Omental fat pad (tissue), 4 donors: ENCODE results near the gene COL6A2. TPM values are rescaled to one million over a fixed set of nuclear protein-coding genes. Genes with fewer than 3 reads are reported as not detected.
A peak's percentile ranks its signal among the peaks of the same experiment; 100 is the strongest.

ENCODE experiments used
- ATAC-seq: fragments of 150-250 bp; one replicate; pipeline ENCODE4 v1.9.1; 2016; ENCODE audit warnings: mild to moderate bottlenecking, moderate library complexity; ENCODE audit not compliant: low FRiP score
- DNase-seq: peaks from one replicate; pipeline ENCODE4 v3.0.0-alpha.2; 2019; ENCODE audit warnings: low spot score
- total RNA-seq, 4 donors: library from RNA; depleted of rRNA; stranded (reverse); fragments of >200 nt; gene quantifications; one replicate each; pipeline ENCODE4 v1.1.0, GENCODE V29; 2016
- TF ChIP-seq, protein P1 (sequence below), 3 donors: fragments of 450-650 bp; IDR thresholded peaks; one replicate each; pipeline ENCODE4 v1.5.1; 2016 to 2017; ENCODE audit warnings: antibody characterized with exemption in 3 of 3, mild to moderate bottlenecking in 3 of 3, moderate library complexity in 2 of 3

COL6A2 gene
- total RNA-seq, 4 donors from 2014 or later = 480 to 1,153 (median 616) TPM

- TF ChIP-seq, protein P1, sequence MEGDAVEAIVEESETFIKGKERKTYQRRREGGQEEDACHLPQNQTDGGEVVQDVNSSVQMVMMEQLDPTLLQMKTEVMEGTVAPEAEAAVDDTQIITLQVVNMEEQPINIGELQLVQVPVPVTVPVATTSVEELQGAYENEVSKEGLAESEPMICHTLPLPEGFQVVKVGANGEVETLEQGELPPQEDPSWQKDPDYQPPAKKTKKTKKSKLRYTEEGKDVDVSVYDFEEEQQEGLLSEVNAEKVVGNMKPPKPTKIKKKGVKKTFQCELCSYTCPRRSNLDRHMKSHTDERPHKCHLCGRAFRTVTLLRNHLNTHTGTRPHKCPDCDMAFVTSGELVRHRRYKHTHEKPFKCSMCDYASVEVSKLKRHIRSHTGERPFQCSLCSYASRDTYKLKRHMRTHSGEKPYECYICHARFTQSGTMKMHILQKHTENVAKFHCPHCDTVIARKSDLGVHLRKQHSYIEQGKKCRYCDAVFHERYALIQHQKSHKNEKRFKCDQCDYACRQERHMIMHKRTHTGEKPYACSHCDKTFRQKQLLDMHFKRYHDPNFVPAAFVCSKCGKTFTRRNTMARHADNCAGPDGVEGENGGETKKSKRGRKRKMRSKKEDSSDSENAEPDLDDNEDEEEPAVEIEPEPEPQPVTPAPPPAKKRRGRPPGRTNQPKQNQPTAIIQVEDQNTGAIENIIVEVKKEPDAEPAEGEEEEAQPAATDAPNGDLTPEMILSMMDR (IDR thresholded peaks at IDR 0.05) = no peak
- DNase-seq (peak; percentile 17), ATAC-seq (no peak)
These were observed 18.4 kb downstream of the COL6A2 start for GRCh38 chr21:46116189-46116775.

DNA sequence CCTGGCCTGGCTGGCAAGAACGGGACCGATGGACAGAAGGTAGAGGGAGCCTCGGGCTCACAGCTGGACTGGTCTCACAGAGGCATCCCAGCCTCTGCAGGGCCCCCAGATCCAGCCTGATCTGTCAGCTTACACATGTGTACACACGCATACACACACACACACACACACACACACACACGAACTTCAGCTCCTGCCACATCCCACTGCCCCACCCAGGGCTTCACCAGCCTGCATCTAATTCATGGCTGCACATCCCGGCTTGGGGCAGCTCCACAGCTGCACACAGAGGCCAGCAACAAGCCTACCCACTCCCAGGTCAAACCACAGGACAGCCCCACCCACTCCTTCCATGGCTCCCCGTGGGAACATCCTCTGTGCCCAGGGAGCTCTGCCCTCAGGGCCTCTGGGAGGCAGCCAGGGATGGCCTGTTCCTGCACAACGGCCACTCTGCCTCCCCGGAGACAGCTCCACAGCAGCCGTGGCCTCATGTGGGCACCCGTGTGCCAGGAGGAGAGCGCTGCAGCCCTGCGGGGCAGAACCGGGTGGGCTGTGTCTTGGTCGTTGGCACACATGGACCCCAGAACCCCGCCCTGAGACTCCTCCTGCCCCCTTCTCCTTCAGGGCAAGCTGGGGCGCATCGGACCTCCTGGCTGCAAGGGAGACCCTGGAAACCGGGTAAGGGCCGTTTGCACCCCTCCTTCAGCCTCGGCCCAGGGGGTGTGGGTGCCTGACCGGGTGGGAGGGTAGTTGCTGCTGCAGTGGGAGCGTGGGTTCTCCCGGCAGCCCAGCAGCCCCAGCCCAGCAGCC is 19.1 kb downstream of the COL6A2 start:
- DNase-seq (peak; percentile 4), ATAC-seq (no peak)
- TF ChIP-seq, protein P1 (IDR thresholded peaks at IDR 0.05) = no peak

DNA sequence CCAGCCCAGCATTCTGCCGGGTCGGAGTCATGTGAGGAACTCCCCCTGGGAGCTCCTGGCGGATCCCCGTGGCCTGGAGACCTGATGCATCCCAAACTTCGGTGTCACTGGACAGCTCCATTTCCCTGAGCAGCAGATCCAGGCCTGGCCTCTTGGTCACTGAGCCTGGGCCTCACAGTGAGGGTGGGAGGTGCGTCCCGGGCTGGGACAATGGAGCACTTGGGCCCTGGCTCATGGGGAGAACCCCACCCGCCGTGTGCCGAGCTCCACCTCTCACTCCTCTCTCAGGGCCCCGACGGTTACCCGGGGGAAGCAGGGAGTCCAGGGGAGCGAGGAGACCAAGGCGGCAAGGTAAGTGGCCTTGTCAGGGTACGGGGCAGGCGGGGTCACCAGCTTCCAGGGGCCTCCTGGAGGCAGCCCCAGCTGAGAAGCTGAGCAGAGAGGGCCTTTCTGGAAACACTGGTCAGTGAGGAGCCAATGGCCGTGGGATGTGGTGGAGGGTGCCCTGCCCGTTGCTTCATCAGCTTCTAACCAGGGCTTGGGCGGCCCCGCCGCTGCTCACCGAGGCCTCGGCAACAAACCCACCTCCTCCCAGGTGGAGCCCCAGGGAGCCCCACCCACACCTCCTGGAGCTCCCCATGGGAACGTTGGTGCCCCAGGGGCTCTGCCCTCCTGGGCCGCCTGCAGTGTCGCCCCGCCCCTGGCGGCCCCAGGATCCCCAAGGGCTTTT is 19.8 kb downstream of the COL6A2 start:
- TF ChIP-seq, protein P1 (IDR thresholded peaks at IDR 0.05) = no peak
- ATAC-seq = no peak
- DNase-seq = peak; percentile 14

- ATAC-seq (no peak), DNase-seq (peak; percentile 10)
- TF ChIP-seq, protein P1 (IDR thresholded peaks at IDR 0.05) = no peak
These were observed 20.6 kb downstream of the COL6A2 start for GRCh38 chr21:46118316-46119143.

DNA sequence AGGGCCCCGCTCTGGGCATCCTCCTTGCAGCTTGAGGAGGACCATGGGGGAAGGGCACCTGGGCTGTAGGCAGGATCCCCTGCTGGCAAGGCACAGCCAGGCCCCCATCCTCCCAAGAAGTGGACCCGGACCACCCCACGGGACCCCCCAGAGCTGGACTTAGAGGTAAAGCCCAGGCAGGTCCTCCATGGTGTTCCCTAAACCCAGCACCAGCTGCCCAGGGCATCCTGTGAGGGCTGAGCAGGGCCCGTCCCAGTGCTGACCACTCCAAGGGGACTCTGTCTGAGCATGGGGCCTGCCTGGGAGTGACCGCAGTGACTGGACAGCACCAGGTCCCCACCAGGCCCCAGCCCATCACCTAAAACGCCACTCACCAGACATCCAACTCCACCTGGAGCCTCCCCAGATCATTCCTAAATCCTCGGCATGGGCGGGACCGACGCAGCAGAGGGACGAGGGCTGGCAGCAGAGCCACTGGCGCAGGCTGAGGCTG is 21.3 kb downstream of the COL6A2 start:
- DNase-seq = peak; percentile 20
- no peak for ATAC-seq
- TF ChIP-seq, protein P1 (IDR thresholded peaks at IDR 0.05) = no peak

- TF ChIP-seq, protein P1 (IDR thresholded peaks at IDR 0.05) = no peak
- ATAC-seq (no peak), DNase-seq (peak; percentile 14)
These were observed 21.8 kb downstream of the COL6A2 start for GRCh38 chr21:46119637-46120271.
